Stimulated activated CD4-positive, alpha-beta T cell treated with anti-CD3 and anti-CD28 coated beads, Interleukin-15, amount 100 ng/mL, for 24 hours (primary cell): Measurements from ENCODE around the gene ANO10.
A peak's percentile ranks its signal among the peaks of the same experiment; 100 is the strongest.
"Not testable (repeated sequence)": the region's sequence is repeated elsewhere in the genome, so short reads cannot be mapped to it uniquely, and the experiment has no call there.

Experiments used
- DNase-seq: peaks from one replicate; pipeline ENCODE4 v3.0.0-alpha.2; 2020

The ANO10 gene

DNA sequence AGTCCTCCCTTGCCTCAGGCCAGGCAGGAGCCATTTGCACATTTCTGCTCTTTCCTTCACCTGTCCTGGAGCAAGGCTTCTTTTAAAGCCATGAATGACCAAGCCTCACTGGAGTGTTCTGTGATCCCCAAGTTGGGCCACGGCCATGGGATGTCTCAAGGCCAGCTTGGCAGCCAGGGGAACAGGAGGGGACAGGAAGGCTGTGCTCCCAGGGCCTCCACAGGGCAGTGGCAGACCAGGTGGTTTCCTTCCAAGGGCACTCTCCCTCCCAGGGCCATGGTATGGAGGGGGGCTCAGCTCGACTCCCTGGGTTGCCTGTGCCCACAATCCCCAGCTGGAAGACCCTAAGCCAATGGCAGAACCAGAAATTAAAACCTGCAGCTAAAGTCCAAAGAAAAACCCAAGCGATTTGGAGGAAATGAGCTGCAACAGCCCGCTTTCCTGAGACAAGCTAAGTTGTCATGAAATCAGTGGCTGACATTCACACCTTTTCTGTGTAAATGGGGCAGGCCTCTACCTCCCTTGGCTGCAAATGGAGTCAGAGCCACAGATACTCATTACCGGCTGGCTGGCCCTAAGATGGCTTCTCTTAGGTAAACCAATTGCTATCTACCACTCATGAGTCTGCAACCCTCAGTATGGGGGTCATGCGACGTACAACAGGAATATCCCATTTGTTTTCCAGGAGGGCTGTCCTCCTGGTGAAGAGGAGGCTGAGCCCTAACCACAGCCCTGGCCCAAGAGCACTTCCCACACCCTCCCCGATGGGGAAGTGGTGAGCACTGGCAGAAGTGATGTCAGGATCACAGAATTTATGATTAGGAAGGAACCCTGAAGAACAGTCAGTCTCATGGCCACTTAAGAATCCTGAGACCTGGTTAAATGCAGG is 252.2 kb downstream of the ANO10 start:
- no peak for DNase-seq

DNA sequence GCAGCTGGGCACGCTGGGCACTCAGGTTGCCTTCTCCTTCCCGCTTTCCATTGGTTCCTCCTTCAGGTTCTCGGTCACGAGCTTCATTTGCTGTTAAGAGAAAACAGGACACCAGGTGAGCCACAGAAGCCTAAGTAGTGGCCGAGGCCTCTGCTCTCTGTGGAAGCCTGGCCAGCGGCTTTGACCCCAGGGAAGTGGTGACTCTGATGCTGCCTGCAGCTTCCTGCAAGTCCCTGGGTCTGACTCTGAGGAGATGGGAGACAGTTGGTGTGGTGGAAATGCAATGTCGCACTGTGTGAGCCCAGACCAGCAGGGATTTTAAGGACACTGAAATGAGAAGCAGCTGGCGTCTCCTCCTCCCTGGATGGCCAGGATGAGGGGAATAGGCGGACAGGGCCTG is 254.9 kb downstream of the ANO10 start:
- DNase-seq = no peak

DNA sequence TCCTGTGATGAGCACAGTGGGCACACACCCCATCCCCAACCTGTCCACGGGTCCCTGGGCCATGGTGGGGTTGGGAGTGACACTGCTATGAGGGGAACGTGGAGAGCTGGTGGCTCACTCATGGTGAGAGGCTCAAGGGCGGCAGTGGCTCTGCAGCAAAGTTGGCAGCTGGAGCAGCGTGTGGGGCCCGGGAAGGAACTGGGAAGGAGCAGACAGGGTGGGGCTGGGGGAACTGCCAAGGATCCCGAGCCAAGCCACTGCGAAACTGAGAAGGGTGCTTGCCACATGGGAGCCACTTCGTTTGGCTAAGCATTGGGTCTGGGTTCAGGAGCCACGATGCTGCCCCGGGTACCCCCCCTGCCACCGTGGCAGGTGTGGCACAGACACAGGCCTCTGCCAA is 255.3 kb downstream of the ANO10 start:
- no peak for DNase-seq

DNA sequence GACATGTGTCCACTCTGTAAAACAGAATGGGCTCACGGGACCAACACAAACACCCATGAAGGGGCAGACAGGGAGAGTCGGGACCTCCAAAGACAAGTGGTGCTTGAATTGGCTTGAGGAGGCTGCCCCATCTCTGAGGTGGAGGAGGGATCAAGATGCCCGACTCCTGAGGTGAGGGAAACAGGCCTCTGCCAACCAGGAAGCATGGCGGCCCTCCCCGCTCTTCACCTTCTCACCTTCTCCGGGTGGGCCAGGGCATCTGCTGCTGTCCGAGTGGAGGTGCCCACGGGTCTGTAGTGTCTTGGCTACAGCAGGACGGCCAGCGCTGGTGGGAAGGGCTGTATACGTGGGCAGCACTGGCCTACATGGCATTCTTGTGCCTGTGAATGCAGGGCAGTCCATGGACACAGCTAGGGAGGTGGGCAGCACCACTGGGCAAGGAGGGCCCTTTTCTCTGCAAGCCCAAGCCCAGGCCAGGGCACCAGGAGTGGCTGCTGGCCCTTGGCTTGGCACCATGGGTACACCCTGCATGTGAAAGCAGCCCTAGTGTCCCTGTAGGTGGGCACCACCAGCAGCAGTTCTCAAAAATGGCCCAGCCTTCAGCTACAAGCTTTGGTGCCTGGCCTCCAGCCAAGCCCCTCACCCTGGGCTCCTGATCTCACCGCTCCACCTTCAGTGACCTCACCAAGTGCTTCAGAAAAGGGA is 256.1 kb downstream of the ANO10 start:
- DNase-seq = no peak

DNA sequence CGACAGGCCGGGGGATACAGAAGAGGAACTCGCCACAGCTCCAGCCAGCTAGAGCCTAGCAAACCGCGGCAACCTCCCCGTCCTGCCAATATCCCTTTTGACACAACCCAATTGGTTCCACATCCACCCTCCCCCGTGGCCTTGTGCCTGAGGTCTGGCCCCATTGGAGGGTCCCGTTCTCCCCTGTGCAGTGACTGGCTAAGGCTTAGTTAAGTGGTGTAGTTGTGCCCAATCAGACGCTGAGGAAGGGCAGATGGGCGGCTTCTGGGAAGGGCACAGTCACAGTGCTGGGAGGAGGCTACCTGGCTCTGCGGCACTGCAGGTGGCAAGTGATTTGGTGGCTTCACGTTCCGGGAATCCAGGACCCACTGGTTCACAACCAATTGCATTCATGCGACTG is 256.9 kb downstream of the ANO10 start:
- DNase-seq = no peak

DNA sequence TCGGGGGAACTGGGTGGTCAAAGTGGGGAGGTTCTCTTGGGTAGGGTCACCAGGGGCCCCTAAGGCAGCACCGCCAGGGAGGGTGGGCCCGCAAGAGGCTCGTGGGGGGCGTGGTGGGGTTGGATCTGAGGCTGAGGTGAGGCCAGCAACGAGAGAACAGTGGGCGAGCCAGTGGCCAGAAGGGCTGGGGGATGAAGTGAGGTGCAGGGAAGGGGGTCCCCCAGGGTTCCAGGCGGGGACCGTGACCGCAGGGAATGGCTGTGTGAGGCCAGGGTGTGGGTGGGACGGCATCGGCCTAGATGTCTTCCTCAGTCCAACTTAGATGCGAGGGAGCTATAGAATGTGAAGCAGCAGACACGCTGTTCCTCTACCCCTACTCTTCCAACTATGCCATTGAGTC is 257.3 kb downstream of the ANO10 start:
- no peak for DNase-seq

DNA sequence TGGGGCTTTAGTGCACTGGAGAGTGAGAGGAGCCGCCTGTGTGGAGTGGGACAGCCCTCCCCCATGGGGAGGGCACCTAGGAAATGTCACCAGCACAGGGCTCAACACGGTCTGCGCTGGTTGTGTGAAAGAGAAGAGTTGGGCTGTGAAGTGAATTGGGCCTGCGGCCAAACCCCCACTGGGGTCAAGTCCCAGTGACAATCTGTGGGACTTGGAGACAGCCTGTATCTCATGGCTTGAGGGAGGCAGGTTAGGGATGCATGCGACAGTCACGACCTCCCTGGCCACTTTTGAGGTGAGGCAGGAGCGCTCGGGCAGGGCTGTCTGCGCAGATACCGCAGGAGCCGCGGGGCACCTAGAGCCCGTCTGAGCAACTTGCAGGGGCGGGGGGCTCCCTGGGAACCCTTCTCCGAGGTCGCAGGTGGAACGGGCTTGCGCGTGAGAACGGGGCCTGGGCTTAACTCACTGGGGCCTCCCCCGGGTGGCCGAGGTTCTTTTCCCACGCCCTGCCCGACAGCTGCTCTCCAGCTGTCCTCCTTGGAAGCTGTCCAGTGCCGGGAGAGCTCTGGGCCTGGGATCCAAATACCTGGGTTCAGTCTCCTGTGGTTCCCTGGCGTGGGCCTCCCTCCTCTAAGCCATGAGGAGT is 258.1 kb downstream of the ANO10 start:
- no peak for DNase-seq

DNA sequence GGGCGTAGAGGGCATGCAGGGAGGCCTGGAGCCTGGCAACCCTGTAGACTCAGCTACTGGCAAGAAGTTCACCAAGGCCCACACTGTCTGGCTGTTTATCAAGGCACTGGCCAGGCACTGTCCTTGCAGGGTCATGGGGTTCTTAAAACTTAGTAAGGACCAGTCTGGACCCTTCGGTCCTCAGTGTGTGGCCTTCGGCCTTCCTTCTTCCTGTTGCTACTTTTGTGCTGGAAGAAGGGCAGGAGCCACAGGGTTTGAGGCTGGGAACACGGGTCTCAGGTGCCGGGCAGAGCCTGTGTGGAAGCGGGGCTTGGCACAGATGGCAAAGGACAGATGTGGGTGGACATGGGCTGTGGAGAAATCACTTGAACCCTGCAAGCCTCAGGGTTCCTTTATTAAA is 258.9 kb downstream of the ANO10 start:
- no peak for DNase-seq

DNA sequence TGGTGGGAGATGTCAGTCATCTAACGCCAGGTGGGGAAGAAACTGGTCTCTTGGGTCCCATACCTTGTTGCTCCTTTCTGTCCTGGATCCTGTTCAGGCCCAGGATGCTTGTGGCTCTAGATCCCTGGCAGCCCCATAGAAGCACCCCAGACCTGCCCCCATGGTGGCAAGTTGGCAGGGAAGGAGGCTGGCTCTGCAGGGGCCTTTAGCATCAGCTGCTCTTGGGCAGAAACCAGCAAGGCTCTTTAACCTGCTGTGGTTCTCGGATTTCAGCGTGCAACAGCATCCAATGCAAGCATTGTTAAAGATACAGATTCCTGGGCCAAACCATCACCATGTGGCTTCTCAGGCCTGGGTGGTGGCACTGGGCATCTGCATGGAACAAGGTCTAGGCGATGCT is 259.6 kb downstream of the ANO10 start:
- DNase-seq = no peak

DNA sequence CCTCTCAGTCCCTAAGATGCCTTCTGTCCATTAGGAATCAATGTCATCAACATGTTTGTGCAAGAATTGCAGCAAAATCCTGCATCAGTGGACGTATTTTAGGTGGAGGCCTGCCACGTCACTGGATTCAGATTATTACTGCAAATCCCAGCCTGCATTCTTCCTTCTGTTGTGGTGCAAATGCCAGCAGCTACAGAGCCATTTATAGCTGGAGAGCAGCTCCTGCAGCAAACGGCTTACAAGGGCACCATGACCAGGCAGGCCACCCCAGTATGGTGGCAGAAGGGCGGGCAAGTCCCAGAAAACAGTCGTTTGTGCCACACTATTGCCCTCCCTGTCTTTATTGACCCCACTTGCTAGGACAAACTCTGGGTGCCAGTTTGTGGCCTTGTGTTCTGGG is 260.7 kb downstream of the ANO10 start:
- DNase-seq = no peak

DNA sequence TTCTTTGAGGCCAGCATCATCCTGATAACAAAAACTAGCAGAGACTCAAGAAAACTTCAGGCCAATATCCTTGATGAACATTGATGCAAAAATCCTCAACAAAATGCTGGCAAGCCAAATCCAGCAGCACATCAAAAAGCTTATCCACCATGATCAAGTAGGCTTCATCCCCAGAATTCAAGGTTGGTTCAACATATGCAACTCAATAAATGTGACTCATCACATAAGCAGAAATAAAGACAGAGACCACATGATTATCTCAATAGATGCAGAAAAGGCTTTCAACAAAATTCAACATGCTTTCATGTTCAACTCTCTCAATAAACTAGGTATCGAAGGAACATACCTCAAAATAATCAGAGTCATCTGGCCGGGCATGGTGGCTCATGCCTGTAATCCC is 265.8 kb downstream of the ANO10 start:
- not testable (repeated sequence) for DNase-seq

DNA sequence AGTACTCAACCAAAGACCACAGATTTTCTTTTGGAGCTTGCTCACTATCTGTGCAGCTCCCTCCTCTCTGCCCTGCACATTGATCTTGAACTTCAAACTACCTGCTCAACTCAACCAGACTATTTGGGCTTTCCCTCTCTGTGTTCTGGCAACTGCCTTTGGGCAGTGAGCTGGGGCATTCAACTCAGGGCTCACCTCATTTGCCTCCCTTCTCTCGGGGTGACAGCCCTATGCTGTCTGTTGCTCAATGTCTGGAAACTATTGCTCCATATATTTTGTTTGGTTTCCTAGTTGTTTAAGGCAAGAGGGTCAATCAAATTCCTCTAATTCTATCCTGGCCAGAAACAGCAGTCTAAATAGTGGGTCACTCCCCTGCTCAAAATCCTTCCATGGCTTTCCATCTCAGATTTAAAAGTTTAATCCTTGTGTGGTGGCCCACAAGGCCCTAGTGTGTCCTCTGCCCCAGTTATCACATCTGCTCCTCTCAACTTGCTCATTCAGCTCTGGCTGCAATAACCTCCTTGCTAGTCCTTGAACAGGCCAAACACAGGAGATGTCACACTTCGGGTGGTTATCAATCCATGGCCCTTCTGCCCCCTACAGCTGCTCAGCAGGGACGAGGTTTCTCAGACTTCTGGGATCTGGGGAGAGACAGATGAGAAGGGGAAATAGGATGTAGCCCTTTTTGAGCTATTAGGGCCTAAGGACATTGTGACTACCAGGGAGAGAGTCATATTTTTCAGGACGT is 267.7 kb downstream of the ANO10 start:
- no peak for DNase-seq

DNA sequence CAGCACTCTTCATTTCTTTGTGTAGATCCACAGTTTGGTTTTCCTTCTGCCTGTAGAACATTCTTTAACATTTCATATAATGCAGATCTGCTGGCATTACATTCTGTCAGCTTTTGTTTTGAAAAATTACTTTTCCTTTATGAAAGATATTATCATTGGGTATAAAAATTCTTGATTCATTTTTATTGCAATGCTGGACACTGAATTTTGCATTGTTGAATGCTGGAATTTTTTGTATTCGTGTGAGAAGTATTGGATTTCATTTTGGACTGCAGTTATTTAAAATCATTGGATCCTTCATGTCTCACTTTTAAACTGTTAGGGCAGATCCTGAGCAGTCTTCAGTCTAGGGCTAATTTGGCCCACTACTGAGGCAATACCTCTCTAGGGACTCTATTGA is 268.4 kb downstream of the ANO10 start:
- DNase-seq = no peak

DNA sequence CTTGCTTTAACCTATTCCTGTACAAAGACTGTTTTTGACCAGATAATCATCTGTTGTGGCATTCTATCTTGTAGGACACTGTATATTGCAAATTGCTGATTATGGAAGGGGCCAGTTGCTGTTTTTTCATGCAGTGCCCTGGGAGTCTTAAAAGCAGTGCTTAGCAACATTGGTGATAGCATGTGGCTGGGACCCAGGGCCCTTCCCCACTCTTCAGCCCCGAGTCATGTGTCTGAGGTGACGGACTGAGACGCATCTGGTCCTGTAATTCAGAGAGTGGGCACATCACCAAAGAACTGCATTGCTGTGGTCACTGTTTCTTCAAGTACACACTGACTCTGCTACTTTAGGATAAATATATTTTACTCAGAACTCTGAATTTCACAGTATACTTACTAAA is 272.1 kb downstream of the ANO10 start:
- no peak for DNase-seq

DNA sequence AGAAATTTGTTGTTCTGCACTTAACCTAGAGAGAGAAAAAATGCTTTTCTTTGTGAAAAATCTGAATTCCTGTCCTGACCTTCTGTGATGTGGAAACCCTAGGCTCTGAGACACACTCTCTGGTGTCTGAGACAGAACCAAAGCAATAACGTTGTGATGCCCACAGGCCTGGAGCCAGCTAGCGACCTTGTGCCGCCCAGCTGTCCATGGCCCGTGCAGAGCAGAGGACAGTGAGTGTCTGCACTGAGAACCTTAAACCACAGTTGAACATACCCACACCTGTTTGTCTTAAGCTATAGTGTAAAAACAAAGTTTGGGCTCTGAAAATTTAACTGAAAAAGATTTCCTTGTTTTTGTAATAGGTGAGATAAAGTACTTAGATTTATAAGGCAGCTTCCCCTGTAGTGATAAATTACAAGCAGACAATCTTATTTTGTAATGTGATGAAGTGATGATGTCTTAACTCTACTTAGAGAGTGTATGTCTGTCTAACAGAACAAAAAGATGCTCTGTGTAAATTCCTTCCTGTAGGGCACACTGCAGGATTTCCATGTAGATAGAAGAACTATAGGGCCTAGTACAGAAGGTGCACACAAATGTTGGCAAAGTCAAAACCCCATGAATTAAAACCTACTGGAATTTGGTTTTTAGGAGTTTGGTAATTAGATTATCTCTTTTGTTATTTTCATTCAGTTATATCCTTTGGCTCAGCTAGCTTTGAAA is 272.8 kb downstream of the ANO10 start:
- DNase-seq = no peak

DNA sequence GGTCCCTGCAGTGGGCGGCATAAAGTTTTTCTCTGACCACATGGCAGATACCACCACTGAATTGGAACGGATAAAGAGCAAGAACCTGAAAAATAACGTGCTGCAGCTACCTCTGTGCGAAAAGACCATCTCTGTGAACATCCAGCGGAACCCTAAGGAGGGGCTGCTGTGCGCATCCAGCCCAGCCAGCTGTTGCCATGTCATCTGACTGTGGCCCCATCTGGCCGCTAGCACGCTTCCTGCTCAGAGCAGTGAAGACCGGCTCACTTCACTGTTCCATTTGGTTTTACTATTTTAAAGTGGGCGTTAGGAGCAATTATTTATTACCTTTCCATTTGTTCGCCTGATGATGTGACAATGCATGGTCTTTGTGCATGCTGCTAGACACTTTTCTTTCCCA is 273.5 kb downstream of the ANO10 start:
- DNase-seq = no peak

DNA sequence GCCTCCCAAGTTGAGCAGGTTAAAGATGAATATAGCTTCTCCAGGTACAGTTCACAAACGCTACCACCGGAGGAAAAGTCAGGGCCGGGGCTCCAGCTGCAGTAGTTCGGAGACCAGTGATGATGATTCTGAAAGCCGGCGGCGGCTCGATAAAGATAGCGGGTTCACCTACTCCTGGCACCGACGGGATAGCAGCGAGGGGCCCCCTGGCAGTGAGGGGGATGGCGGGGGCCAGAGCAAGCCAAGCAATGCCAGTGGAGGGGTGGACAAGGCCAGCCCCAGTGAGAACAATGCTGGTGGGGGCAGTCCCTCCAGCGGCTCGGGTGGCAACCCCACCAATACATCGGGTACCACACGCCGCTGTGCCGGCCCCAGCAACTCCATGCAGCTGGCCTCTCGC is 274.0 kb downstream of the ANO10 start:
- no peak for DNase-seq

DNA sequence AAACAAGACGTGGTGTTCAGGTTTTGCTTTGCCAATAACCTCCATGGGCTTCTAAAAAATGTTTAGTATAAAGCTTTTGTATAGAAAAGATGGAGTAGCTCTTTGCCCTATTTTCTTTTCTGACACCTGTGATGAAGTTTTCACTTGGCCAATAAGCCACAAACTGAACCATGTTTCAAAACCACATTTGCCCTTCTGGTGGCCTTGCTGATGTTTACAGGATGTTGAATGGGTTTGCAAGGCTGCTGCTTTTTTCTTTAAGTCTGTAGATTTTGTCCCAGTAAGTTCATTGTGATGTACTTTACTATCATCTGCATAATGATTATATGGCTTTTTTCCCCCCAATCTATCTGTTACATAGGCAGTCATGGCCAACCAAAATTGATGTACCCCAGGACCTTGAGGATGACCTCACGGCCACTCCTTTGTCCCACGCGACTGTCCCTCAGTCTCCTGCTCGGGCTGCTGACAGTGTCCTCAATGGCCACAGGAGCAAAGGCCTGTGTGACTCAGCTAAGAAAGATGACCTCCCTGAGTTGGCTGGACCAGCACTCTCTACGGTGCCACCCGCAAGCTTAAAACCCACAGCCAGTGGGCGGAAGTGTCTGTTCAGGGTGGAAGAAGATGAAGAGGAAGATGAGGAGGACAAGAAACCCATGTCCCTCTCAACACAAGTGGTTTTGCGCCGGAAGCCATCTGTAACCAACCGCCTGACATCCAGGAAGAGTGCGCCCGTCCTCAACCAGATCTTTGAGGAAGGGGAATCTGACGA is 274.6 kb downstream of the ANO10 start:
- DNase-seq = no peak

DNA sequence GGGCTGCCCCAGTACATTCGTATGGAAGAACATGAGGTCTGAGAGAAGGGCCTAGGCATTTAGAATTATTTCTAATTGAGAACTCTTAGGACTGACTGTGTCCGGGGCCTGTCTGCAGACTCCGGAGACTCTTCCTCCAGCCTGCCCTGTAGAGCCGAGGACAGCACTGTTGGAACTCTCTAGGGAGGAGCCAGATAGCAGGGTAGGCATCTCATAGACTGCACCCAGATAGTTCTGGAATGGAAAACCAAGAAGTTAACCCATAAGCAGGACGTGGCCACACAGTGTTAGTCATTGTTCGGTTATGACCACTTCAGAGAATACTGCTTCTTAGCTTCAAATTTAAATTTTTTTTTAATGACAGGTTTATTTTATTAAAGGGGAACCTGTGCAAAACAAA is 275.9 kb downstream of the ANO10 start:
- DNase-seq = peak; percentile 20

DNA sequence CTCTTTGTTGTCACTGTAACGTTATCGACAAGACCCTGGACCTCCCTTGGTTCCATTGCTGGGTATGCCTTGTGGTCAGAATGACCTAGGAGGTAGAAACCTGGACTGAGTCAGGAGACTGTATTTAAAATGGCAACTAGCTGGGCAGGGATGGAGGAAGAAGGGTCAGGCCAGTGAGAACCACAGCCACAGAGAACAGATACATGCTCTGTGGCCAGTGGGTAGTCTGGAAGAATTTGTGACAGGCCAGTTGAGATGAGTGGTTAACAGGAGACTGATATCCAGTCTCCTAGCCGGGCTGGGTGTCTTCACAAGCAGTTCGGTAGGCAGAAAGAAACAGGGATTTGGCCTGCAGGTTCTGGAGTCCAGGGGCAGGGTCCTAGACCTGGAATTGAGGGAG is 276.6 kb downstream of the ANO10 start:
- DNase-seq = no peak

DNA sequence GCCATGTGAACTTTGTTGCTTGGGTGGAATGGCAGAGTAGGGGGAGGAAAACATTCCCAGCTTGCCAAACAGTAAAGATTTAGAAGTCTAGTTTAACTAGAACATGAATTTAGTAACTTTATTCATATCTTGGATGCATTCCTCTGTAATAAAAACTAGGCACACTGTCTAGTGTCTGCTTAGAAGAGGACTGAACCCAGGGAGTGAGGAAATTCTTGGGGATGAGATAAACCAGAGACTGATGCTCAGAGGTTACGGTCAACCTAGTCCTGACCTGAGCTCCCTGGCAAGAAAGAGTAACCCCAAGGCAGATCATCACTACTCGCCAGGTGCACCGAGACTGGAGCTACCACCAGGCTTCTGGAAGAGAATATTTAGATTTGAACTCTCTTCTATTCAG is 277.3 kb downstream of the ANO10 start:
- DNase-seq = no peak

DNA sequence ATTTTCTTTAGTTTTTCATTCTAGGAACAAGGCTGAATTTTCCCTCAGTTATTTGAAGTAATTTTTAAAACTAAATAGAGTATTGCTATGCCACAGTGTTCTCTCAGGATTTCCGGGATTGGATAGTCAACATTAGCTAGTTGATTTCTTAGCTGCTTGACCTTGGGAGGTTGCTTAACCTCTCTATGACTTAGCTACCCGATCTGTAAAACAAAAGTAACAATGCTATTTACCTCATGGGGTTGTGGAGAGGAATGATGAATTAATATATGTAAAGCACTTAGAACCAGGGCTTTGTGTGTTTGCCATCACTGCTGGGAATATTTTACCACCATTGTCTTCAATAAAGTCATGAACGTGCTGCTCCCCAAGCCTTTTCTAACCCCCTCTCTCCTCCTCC is 278.0 kb downstream of the ANO10 start:
- DNase-seq = no peak
